CD4-positive, alpha-beta T cell treated with Interleukin-17A for 4 hours (primary cell): ENCODE data around the gene CDYL.

Experiments
- DNase-seq: peaks from one replicate; pipeline ENCODE4 v3.0.0-alpha.2; 2020; ENCODE audit warnings: mixed read lengths

The CDYL gene

DNA sequence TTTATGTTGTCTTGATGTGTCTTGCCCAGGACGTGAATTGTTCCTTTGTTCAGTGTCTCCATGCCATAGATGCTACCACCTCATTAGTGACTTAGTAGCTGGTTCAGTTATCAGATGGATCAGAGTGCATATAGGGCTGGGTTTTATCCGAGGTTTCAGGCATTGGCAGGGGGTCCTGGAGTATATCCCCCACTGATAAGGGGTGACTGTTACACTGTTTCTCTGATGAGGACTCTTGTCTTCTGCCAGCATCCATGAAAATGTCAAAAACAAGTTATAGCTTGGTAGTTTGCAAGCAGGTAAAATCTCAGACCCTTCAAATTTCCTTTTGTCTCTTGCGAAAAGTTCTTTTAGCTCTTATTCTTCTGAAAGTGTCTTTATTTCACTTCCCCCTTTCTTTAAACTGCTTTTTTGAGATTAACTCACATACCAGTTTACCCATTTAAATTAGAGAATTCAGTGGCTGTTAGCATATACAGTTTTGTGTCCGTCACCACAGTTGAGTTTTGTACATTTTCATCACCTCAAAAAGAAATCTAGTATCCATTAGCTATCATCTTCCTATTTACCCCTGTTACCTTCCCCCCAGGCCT lies 109.2 kb downstream of the CDYL start:
- no peak for DNase-seq

DNA sequence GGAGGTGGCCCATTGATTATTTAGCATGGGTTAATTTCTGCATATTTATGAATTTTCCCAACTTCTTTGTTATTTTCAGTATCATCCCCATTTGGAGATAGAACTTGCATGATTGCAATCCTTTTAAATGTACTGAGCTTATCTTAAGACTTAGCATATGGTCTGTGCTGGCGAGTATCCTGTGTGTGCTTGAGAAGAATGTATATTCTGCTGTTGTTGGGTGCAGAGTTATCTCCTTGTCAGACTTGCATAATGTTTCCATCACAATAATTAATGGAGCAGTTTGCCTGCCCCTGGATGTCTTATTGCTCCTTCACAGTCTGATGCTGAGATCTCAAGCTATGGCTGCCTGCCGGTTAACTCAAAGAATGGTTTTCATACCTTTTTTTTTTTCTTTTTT lies 112.6 kb downstream of the CDYL start:
- DNase-seq: no peak

DNA sequence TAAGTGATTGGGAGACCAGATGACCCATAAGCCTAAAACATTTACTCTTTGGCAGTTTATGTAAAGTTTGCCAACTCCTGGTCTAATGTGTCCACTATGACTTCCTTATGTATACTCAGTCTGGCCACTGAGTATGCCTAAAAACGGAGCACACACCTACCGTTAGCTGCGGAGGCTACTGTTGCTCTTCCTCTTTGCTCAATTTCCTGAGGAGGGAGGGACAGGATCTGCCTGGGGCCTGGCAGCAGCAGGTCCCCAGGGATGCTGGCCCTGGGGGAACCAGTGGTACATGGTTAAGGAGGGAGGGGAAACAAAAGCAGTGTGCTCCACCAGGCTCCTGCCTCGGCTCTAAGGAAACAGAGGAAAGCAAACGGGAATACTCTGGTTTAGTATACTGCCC lies 113.5 kb downstream of the CDYL start:
- no peak for DNase-seq

DNA sequence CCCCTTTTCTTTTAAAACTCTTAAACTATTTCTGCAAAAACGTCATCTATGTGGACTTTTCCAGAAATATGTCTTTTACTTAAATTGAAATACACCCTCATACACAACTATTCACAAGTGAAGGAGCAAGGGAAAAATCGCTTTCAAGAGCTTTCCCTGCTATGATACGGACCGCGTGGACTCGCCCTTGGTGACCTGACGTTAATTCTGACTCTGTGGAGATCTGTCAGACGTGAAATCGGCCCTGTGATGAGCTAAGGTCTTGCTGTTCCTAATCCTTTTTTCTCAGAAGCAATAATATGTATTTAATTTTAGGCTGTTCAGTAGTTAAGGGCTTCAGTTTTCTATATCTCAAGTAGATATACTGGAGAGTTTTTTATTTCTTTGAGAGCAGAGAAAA lies 114.0 kb downstream of the CDYL start:
- DNase-seq: no peak

DNA sequence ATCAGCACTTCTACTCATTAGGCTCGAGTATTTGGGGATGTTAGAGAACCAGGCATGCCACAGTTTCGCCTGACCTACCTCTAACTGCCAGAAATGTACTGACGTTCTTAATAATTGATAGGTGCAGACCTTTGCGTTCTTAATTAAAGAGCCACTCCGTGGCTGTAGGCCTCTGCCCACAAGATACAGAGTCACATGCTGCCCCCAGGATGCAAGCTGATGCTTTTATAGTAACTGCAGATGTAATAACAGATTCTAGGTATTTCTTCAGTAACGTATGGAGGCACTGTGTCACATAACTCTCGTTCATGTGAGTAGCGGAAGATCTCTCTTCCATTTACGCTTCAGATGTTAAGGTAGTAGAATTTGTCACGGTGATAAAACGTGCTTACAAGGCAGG lies 114.4 kb downstream of the CDYL start:
- DNase-seq: no peak

DNA sequence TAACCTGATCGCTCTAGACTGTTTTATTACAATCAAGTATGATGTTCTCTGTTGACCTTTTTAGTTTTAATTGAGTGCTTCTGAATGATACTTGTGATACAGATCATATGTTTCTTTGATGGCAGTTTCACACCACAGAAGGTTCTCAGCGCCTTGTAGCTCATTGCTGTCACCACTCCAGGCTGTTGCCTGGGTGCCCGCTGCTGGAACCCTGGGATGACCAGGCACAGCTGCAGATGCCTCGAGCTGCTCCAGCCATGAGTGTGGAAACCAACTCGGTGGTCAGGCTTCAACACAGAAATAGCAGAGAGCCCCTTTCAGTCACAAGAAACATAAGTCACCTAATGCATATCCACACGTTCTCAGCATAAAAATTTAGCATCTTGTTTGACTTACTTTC lies 114.9 kb downstream of the CDYL start:
- DNase-seq: no peak

DNA sequence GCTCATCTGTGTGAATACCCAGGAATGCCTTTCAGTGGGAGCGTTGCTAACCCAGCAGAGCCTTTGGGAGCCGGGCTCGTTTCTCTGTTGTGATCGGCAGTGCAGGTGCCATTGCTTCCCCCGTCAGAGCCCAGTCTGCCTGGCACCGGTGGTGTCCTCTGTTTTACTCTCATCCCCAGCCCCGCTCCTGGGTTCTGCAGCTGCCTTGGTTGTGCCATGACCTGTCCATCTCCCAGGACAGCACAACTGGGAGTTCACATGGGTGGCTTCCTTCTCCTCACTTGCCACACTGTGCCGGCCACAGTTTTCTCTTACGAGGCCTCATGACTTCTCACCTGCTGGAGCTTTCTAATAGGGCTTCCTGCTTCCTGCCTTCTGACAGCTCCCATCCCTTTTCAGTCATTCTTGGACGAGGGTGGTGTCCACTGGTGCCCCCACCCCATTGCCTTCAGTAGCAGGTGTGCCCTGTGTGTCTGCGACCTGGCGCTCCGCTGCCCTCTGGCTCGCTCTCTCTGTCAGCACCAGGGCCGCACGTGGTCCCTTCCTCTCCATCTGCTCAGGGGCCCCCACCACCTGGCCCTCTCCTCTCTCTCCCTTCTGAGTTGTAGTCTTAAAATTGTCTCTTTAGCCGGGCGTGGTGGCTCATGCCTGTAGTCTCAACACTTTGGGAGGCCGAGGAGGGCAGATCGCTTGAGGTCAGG lies 116.7 kb downstream of the CDYL start:
- DNase-seq: no peak

DNA sequence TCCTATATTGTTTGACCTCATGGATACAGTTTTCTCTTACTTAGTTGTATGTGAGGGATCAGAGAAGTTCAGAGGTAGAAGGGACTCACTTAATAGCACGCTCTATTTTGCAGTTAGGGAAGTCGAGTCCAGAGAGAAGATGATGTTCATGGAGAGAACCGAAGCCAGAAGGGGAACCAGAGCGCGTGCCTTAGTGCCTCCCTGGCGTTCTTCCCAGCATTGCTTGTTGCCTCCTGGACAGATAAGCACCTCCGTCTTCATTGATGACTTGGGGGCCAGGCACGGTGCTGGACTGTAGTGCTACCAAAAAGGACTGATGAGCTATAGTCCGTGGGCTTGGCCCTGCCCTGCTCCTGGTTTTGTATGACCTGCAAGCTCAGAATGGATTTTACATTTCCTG lies 117.8 kb downstream of the CDYL start:
- DNase-seq: no peak

DNA sequence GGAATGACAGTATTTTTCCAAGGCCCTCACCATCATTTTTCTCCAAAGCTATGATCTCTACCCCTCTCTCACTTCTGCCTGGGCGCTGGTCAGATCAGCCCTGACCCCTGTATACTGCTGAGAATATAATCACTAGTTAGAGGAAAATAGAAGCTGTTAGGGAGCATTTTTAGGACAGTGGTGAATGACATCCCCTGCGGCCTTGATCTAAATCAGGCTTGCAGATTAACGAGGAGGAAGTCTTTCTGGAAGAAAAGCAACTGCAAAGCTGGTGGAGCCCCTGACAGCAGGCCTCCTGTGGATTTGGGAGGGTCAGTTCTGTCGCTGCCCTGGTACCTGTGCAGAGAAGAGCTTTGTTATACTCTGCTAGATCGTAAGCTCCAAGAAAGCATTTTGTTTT lies 119.8 kb downstream of the CDYL start:
- no peak for DNase-seq

DNA sequence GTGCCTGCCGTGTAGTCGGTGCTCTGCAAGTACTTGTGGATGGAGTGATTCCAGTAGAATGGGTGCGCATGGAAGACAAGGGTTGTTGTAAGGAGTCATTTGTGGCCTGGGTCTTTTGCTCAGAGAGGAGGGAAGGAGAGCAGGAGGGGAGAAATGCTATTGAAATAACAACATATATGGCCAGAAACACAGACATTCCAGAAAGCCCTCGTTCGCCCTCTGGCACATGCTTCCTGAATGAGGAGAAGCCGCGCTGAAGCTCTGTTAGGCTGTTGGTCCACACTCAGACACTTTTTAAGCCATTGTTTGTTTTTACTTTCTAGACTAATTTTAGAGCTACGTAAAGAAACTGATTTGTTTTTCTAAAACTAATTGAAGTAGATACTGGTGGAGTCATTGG lies 120.2 kb downstream of the CDYL start:
- no peak for DNase-seq

DNA sequence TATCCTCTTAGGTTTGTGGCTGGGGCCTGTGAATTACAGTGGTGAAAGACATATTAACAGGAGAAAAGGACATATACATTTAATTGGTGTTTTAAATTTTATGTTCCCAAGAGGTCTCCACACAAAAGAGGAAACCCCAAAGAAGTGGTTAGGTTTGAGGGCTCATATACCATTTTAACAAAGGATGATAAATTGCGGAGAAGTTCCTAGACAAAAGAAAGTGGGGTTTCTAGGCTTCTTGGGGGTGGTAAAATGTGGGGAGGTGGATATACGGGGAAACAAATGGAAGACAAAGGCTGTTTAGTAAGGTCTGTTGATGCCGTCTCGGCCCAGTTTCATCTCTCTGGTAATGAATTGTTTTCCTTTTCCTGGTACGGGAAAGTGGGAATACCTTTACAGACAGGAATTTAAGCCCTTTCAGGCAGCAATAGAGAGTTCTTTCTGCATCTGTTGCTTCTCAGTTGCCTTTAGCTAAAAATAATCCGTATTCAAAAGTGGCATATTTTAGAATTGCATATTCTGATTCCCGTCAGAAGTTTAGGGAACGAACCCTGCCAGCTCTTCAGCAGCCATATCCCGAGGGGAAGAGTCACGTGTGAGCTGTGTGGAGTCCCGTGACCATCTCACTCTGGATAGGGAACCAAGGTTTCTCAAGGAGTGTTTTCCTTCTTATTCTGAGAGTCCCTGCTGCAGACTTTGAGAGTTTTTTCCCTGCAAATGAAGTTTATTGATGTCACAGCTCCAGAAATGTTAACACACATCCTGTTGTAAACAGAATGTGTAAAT lies 123.2 kb downstream of the CDYL start:
- no peak for DNase-seq

DNA sequence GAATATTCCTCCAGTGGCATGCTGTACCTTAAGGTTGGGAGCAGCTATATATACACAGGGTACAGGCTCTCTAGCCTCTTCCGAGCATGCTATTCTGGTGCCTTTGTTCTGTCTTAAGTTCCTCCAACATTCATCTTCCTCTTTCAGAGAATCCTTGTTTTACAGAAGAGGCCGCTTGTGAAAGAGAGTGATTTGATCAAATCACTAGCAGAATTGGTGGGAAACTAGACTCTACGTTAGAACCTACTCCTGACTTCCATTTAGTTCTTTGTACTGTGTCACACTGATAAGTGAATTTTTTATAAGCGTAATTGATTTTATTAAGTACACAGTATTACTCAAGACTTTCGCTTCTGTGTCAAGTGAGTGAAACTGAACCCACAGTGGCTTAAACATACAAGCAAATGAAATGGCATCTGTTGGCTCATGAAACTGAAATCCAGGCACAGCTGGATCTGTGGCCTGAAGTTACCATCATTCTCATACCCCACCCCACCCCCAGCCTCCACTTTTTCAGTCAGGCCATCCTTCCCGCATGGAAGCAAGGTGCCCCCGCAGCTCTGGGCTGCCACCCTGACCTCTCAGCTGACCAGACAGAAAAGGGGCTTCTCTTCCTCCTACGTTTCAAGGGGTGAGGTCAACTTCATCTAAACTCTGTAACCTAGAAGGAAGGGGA lies 125.3 kb downstream of the CDYL start:
- DNase-seq: no peak

DNA sequence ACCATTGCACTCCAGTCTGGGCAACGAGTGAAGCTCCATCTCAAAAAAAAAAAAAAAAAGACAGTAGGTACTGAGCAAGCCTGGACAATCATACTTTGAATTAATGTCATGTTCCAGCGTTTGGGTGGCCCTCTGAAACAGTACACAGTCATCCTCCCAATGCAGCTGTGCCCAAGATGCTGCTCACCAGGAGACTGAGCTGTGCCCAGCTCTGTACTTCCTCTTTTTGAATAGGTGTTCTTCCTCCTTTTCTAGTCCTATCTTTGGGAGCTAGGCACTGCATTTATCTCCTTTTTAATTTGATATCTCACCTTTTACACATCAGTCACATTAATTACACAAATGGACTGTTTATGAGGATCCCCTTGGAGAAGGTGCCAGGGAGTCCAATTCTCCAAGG lies 126.2 kb downstream of the CDYL start:
- no peak for DNase-seq

DNA sequence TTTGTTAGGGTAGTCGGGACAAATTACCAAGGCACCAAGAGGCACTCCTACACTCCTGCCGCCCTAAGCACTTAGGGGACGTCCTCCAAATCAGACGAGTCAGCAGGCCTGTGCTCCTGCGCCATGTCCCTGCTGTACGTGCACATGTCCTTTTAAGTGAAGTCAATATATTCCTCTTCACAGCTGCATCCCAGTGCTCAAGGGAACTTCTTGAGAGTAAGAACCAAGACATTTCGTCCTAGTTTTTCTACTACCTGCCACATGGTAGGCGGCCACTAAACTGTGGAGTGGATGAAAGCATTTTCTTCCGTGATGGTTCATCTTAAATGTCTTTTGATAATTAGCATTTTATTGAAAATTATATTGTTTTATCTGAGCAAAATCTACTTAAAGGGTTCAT lies 126.9 kb downstream of the CDYL start:
- DNase-seq: no peak

DNA sequence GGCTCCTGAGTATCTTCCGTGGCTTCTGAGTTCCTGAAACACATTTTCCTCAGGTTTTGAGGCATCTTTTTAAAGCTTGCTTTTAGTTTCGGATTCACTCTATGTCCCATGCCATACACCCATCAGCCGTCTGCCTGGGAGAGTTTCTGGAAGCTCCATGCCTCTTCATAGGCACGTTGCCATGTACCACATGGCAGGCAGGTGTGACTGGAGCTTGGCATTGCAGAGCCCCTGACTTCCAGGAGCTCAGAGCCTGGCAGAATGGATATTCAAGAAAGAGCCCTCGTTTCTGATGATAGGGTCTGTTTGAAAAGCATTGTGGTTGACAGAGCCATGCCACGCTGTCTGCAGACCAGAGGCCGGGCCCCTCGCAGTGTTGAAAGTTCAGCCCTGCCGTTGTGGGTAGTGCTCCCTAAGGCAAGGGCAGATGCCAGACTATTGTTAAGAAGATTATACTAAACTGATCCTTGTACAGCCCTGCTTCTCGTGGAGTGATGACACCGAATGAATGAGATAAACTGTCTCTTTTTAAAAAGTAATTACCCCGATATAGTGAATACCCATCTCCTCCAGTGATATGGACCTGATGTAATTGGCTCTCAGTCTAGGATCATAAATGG lies 127.7 kb downstream of the CDYL start:
- no peak for DNase-seq

DNA sequence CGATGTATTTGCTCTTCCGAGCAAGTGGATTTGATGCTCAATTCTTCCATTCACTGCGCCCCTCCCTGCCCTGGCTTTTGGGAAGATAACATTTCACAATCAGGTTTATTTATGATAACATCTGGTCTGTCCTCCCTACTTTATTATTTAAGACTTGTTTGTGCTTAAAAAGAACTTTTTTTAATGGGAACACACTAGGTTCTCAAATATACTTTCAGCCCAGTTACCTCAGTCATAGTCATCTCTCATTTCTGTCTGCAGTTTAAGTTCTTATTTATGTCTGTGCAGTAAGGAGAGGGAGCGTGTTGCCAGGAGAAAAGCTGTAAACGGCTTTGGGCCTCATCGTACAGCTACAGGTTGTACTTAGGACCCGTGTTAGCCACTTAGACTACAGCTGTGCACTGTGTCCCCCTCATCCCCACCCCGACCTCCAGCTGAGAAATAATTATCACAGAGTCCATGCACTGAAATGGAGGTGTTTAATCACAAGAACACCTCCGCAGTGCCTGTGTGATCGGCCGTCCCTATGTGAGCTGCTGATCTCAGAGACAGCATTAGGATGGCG lies 128.3 kb downstream of the CDYL start:
- DNase-seq: no peak

DNA sequence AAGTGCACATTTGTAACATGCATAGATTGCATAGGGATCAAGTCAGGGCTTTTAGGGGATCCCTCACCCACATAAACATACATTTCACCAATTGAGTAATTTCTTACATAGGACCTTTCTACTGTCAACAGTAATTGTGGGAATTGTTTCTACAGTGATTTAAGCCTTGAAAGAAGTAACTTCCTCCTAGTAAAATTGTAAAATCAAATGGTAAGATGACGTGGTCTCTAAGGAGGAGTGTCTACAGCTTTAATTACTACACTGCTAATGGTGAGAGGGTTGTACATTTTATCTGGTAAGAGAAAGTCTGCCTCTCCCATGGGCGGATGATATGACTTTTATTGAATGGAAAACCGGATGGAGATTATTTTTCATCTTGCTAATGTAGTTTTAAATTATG lies 129.6 kb downstream of the CDYL start:
- no peak for DNase-seq

DNA sequence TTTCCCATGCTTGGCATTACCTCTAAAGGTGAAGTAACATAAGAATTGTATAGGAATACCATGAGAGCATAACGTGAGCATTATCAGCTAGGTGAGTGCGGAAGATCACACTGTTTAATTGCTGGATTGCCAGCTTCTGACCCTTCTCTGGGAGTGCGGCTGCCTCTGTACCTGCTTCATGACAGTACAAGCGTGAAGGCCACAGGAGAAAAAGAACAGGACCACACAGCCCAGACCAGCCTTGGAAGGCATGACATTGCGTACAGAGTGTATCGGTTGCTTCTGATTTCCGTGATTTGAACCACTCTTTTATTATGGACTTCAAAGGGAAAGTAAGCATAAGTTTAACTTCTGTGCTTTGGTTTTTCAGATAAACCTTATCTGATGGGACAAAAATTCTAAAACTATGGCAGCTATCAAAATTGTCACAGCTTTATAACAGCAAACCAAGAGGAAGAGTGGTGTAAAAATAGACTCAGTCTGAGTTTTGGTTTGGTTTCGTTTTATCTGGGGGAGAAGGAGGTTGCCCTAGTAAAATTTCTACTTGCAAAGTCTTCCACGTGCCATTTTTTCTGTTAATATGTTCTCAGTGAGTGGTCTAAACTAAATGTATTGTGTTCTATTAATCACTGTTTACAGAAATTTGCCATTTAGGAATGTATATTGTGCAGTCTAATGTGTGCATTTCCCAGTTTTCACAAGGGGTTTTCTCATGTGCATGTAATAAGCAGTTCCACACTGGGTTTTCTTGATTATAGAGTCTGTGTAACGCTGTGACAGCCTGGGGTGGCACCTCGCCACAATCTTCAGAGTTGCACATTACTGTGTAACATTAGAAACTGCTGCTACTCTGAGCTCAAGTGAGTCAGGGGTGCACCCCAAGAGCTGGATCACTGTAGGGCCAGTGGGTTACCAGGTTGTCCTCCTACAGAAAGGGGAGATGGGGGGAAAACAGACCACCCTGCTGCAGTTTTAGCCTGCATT lies 130.4 kb downstream of the CDYL start:
- DNase-seq: no peak

DNA sequence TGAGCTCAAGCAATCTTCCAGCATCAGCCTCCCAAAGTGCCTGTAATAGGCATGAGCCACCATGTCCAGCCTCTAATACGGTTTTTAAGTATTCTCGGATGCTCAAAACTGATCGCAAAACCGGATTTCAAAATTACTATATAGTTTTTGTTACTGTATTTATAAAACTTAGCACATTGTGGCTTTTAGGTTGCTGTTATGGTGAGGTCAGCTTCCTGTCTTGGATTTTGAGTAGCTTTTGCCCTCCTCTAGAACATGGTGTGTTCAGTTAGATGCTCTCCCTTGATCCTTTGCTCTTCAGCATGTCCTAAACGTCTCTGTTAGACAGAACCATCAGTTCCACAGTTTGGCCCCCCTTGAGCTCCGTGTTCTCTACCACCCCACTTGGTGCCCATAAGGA lies 131.4 kb downstream of the CDYL start:
- no peak for DNase-seq

DNA sequence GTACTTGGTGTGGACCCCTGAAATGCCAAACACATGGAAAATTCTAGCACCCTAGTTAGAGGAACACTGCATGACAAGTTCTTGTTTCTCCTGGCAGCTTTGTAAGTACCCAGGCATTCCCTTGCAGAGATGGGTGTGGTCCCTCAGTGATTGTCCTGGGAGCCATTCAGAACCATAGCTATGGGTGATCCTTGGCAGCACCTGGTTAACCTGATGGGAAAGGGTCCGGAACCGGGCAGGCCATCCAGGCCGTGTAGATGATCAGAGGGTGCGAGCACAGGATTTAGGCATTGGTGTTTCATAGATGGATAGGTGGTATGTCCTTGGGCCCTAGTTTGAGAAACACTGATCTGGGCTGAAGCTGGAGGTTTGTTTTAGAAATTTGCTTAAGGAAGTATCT lies 131.9 kb downstream of the CDYL start:
- no peak for DNase-seq

DNA sequence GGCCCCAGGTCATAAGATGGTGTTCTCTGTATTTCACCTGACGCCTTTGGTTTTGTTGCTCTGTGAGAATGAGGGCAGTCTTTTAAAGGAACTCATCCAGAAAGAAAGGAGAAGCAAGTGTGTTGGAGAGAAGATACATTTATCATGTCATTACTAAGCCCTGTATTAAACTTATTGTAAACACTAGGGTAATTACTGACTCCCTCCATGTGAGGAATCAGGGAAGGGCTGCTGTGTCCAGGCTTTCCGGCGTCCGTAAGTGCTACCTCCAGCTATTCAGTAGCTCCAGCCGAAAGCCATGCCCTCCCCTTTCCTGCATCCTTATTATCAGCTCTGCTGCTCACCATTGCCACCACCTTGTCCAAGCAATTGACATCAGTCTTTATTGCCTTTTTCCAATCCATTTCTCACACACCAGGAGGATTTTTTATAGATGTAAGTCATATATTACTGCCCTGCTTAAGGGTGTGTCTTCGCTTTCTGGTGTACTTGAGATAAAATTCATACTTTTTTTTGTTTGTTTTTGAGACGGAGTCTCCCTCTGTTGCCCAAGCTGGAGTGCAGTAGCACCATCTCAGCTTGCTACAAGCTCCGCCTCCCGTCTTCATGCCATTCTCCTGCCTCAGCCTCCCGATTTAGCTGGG lies 133.0 kb downstream of the CDYL start:
- no peak for DNase-seq
